Liver (tissue), 9 donors: ENCODE data around the gene MT1E. TPM values are rescaled to one million over a fixed set of nuclear protein-coding genes. Genes with fewer than 3 reads are reported as not detected.

ENCODE experiments used
- DNase-seq: peaks from one replicate; pipeline ENCODE4 v3.0.0-alpha.2; 2017; ENCODE audit warnings: low spot score
- H3K27ac ChIP-seq, 2 donors: one replicate each; pipeline ENCODE4 v1.7.0; 2013; ENCODE audit warnings: inconsistent platforms in 2 of 2, low read length in 2 of 2, control low read depth in 1 of 2, low read depth in 1 of 2, mild to moderate bottlenecking in 1 of 2
- H3K27me3 ChIP-seq, 4 donors: one replicate each; pipeline versions ENCODE4 v1.6.1 to v1.7.0; 2013; ENCODE audit warnings: low read length in 3 of 4, inconsistent platforms in 1 of 4, mild to moderate bottlenecking in 1 of 4, moderate library complexity in 1 of 4; ENCODE audit not compliant: control insufficient read depth in 4 of 4, insufficient read depth in 4 of 4
- H3K36me3 ChIP-seq, 4 donors: one replicate each; pipeline versions ENCODE4 v1.6.1 to v1.7.0; 2013; ENCODE audit warnings: low read length in 3 of 4, mild to moderate bottlenecking in 3 of 4, low read depth in 1 of 4, moderate library complexity in 1 of 4; ENCODE audit not compliant: control insufficient read depth in 4 of 4, insufficient read depth in 3 of 4
- H3K4me1 ChIP-seq, 4 donors: one replicate each; pipeline versions ENCODE4 v1.6.1 to v1.7.0; 2013; ENCODE audit warnings: low read length in 3 of 4, mild to moderate bottlenecking in 3 of 4, moderate library complexity in 1 of 4; ENCODE audit not compliant: control insufficient read depth in 4 of 4, insufficient read depth in 4 of 4
- H3K4me3 ChIP-seq, 3 donors: one replicate each; pipeline versions ENCODE4 v1.6.1 to v1.7.0; 2013; ENCODE audit warnings: low read length in 3 of 3, control low read depth in 1 of 3, low read depth in 1 of 3, mild to moderate bottlenecking in 1 of 3
- H3K9ac ChIP-seq, 2 donors: one replicate each; pipeline ENCODE4 v1.7.0; 2013; ENCODE audit warnings: low read length in 2 of 2, mild to moderate bottlenecking in 2 of 2, moderate library complexity in 2 of 2, control low read depth in 1 of 2, low read depth in 1 of 2
- H3K9me3 ChIP-seq, 4 donors: one replicate each; pipeline versions ENCODE4 v1.6.1 to v1.7.0; 2013; ENCODE audit warnings: low read length in 3 of 4; ENCODE audit not compliant: control insufficient read depth in 4 of 4
- EGR1 ChIP-seq, 2 donors: IDR thresholded peaks; 2 replicates each; pipeline ENCODE4 v1.6.1; 2016 to 2018; ENCODE audit warnings: antibody characterized with exemption in 2 of 2, low read depth in 2 of 2
- FOXA1 ChIP-seq: IDR thresholded peaks from 2 replicates; pipeline ENCODE4 v1.6.1; 2016; ENCODE audit warnings: antibody characterized with exemption
- FOXA2 ChIP-seq: IDR thresholded peaks from 2 replicates; pipeline ENCODE4 v1.6.1; 2016; ENCODE audit warnings: antibody characterized with exemption
- GABPA ChIP-seq, 2 donors: IDR thresholded peaks in 1 of 2; conservative IDR thresholded peaks in 1 of 2; 2 replicates each; pipeline ENCODE4 v1.6.1; 2016; ENCODE audit warnings: antibody characterized with exemption in 2 of 2, mild to moderate bottlenecking in 1 of 2, moderate library complexity in 1 of 2
- HNF4A ChIP-seq, 2 donors: conservative IDR thresholded peaks; 2 replicates each; pipeline ENCODE4 v1.6.1; 2016; ENCODE audit warnings: antibody characterized with exemption in 2 of 2, mild to moderate bottlenecking in 2 of 2
- HNF4G ChIP-seq: IDR thresholded peaks from 2 replicates; pipeline ENCODE4 v1.6.1; 2016; ENCODE audit warnings: antibody characterized with exemption
- JUND ChIP-seq, 2 donors: IDR thresholded peaks; 2 replicates each; pipeline ENCODE4 v1.6.1; 2016; ENCODE audit warnings: antibody characterized with exemption in 2 of 2
- NR2F2 ChIP-seq: IDR thresholded peaks from 2 replicates; pipeline ENCODE4 v1.6.1; 2016; ENCODE audit warnings: antibody characterized with exemption
- RAD21 ChIP-seq, 2 donors: IDR thresholded peaks; 2 replicates each; pipeline ENCODE4 v1.6.1; 2016; ENCODE audit warnings: antibody characterized with exemption in 2 of 2, mild to moderate bottlenecking in 2 of 2
- RXRA ChIP-seq, 2 donors: IDR thresholded peaks; 2 replicates each; pipeline ENCODE4 v1.6.1; 2017 to 2018; ENCODE audit warnings: antibody characterized with exemption in 2 of 2, mild to moderate bottlenecking in 1 of 2
- SP1 ChIP-seq: IDR thresholded peaks from 2 replicates; pipeline ENCODE4 v1.6.1; 2018; ENCODE audit warnings: antibody characterized with exemption, mild to moderate bottlenecking
- TAF1 ChIP-seq: conservative IDR thresholded peaks from 2 replicates; pipeline ENCODE4 v1.6.1; 2016; ENCODE audit warnings: antibody characterized with exemption, mild to moderate bottlenecking
- YY1 ChIP-seq: IDR thresholded peaks from 2 replicates; pipeline ENCODE4 v1.6.1; 2016; ENCODE audit warnings: antibody characterized with exemption, mild to moderate bottlenecking
- WGBS: extraction: QIAGEN DNeasy Blood & Tissue Kit; methylation state at CpG from one replicate; pipeline ENCODE4 v1.1.7; 2013; 5-methylcytosine and 5-hydroxymethylcytosine counted together
- polyA plus RNA-seq, 2 donors: library from polyadenylated mRNA; stranded (reverse) in 1 of 2; unstranded in 1 of 2; fragments of 200-250 nt in 1 of 2; fragments of >200 nt in 1 of 2; fragmentation: Nextera tagmentation in 1 of 2; extraction: Ambion mirVana in 1 of 2; gene quantifications; one replicate each; pipeline versions ENCODE4 v1.2.1 to v1.2.3, GENCODE V29; 2013 to 2015
- total RNA-seq, 2 donors: library from RNA; depleted of rRNA; stranded (reverse); fragments of >200 nt; gene quantifications; one replicate each; pipeline ENCODE4 v1.2.3, GENCODE V29; 2014
- TF ChIP-seq, protein P1 (sequence below): fragments of 150-350 bp; IDR thresholded peaks from 2 replicates; pipeline ENCODE4 v1.5.1; 2017; ENCODE audit warnings: improper control_type of control experiment, low read depth, low read length; ENCODE audit not compliant: missing input control
- TF ChIP-seq, protein P2 (sequence below): IDR thresholded peaks from 2 replicates; pipeline ENCODE4 v1.6.1; 2016; ENCODE audit warnings: antibody characterized with exemption
- TF ChIP-seq, protein P3 (sequence below): IDR thresholded peaks from 2 replicates; pipeline ENCODE4 v1.6.1; 2016; ENCODE audit warnings: antibody characterized with exemption, mild to moderate bottlenecking
- TF ChIP-seq, protein P4 (sequence below): IDR thresholded peaks from 2 replicates; pipeline ENCODE4 v1.6.1; 2016; ENCODE audit warnings: antibody characterized with exemption
- TF ChIP-seq, protein P5 (sequence below): IDR thresholded peaks from 2 replicates; pipeline ENCODE4 v1.6.1; 2016; ENCODE audit warnings: antibody characterized with exemption
- donor health status: healthy.
- donor health status: healthy.
- donor health status: healthy.
- donor health status: healthy.
- donor health status: healthy.

The MT1E gene
- total and polyA plus RNA-seq, 4 donors: 206 to 1,831 (median 808) TPM

DNA sequence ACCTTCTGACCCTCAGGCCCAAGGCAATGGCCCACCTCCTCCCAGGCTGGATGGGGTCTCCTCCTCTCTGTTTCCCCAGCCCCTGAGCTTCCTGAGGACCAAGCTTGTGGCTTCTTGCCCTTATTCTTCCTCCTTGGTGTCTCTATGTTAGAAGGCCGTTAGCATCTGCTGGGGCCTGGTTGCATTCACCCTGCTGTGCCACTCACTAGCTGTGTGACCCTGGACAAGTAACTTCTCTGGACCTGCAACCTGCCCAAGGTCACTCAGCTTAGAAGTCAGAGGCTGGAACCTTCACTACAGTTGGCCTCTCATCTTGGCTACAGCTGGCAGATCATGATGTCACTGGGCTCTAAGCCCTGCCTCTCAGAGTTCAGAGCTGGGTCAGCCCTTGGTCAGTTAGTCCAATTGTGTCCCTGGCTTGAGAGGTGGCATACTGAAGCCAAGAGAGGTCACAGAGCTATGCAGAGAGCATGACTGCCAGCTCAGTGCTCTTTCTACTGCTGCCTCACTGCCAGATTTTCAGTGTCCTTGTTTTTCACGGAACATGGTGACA is 14.2 kb upstream of the MT1E start:
- Histone ChIP-seq H3K27me3 (no peaks in the 10 kb centered on the region), H3K27ac (peak overlapping the region; percentile 98 to 99), H3K4me1 (peaks cover 0 to 27% (median 7%) of the 10 kb centered on the region in 4 donors), H3K9ac (peak overlapping the region; percentile 84 to 98), H3K36me3 (no peaks in the 10 kb centered on the region), H3K4me3 (peak overlapping the region in 2 of 3 donors; percentile 88 to 90), H3K9me3 (no peaks in the 10 kb centered on the region)
- WGBS: 27% methylated on average over 2 of the region's 2 CpGs
- TF ChIP-seq EGR1 (IDR thresholded peaks at IDR 0.05; ENCODE audit: low read depth in 2 of 2) (peak; percentile 48 to 77), TAF1 (peak; percentile 44), JUND (IDR thresholded peaks at IDR 0.05) (peak; percentile 94 to 95), FOXA1 (peak; percentile 94), HNF4A (conservative IDR thresholded peaks at IDR 0.05) (peak; percentile 84 to 91), RAD21 (IDR thresholded peaks at IDR 0.05) (peak; percentile 59 to 68), FOXA2 (peak; percentile 77), SP1 (peak; percentile 100), GABPA (IDR thresholded peaks at IDR 0.05 in 1 of 2, conservative IDR thresholded peaks at IDR 0.05 in 1 of 2) (peak in 1 of 2 donors; percentile 58), NR2F2 (peak; percentile 86), YY1 (peak; percentile 89), HNF4G (peak; percentile 46), RXRA (IDR thresholded peaks at IDR 0.05) (peak; percentile 100)
- TF ChIP-seq, protein P1, sequence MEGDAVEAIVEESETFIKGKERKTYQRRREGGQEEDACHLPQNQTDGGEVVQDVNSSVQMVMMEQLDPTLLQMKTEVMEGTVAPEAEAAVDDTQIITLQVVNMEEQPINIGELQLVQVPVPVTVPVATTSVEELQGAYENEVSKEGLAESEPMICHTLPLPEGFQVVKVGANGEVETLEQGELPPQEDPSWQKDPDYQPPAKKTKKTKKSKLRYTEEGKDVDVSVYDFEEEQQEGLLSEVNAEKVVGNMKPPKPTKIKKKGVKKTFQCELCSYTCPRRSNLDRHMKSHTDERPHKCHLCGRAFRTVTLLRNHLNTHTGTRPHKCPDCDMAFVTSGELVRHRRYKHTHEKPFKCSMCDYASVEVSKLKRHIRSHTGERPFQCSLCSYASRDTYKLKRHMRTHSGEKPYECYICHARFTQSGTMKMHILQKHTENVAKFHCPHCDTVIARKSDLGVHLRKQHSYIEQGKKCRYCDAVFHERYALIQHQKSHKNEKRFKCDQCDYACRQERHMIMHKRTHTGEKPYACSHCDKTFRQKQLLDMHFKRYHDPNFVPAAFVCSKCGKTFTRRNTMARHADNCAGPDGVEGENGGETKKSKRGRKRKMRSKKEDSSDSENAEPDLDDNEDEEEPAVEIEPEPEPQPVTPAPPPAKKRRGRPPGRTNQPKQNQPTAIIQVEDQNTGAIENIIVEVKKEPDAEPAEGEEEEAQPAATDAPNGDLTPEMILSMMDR: no peak
- TF ChIP-seq, protein P2, sequence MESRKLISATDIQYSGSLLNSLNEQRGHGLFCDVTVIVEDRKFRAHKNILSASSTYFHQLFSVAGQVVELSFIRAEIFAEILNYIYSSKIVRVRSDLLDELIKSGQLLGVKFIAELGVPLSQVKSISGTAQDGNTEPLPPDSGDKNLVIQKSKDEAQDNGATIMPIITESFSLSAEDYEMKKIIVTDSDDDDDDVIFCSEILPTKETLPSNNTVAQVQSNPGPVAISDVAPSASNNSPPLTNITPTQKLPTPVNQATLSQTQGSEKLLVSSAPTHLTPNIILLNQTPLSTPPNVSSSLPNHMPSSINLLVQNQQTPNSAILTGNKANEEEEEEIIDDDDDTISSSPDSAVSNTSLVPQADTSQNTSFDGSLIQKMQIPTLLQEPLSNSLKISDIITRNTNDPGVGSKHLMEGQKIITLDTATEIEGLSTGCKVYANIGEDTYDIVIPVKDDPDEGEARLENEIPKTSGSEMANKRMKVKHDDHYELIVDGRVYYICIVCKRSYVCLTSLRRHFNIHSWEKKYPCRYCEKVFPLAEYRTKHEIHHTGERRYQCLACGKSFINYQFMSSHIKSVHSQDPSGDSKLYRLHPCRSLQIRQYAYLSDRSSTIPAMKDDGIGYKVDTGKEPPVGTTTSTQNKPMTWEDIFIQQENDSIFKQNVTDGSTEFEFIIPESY: peak; percentile 88
- TF ChIP-seq, protein P3, sequence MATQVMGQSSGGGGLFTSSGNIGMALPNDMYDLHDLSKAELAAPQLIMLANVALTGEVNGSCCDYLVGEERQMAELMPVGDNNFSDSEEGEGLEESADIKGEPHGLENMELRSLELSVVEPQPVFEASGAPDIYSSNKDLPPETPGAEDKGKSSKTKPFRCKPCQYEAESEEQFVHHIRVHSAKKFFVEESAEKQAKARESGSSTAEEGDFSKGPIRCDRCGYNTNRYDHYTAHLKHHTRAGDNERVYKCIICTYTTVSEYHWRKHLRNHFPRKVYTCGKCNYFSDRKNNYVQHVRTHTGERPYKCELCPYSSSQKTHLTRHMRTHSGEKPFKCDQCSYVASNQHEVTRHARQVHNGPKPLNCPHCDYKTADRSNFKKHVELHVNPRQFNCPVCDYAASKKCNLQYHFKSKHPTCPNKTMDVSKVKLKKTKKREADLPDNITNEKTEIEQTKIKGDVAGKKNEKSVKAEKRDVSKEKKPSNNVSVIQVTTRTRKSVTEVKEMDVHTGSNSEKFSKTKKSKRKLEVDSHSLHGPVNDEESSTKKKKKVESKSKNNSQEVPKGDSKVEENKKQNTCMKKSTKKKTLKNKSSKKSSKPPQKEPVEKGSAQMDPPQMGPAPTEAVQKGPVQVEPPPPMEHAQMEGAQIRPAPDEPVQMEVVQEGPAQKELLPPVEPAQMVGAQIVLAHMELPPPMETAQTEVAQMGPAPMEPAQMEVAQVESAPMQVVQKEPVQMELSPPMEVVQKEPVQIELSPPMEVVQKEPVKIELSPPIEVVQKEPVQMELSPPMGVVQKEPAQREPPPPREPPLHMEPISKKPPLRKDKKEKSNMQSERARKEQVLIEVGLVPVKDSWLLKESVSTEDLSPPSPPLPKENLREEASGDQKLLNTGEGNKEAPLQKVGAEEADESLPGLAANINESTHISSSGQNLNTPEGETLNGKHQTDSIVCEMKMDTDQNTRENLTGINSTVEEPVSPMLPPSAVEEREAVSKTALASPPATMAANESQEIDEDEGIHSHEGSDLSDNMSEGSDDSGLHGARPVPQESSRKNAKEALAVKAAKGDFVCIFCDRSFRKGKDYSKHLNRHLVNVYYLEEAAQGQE: peak; percentile 90
- TF ChIP-seq, protein P4, sequence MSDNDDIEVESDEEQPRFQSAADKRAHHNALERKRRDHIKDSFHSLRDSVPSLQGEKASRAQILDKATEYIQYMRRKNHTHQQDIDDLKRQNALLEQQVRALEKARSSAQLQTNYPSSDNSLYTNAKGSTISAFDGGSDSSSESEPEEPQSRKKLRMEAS: peak; percentile 93
- TF ChIP-seq, protein P5, sequence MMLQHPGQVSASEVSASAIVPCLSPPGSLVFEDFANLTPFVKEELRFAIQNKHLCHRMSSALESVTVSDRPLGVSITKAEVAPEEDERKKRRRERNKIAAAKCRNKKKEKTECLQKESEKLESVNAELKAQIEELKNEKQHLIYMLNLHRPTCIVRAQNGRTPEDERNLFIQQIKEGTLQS: peak; percentile 83
- no peak for DNase-seq
